ENCODE results near the gene CD22. TPM values are rescaled to one million over a fixed set of nuclear protein-coding genes. Genes with fewer than 3 reads are reported as not detected.

Gene CD22
- polyA plus RNA-seq, 1 donor from 2014 or later = not detected

DNA sequence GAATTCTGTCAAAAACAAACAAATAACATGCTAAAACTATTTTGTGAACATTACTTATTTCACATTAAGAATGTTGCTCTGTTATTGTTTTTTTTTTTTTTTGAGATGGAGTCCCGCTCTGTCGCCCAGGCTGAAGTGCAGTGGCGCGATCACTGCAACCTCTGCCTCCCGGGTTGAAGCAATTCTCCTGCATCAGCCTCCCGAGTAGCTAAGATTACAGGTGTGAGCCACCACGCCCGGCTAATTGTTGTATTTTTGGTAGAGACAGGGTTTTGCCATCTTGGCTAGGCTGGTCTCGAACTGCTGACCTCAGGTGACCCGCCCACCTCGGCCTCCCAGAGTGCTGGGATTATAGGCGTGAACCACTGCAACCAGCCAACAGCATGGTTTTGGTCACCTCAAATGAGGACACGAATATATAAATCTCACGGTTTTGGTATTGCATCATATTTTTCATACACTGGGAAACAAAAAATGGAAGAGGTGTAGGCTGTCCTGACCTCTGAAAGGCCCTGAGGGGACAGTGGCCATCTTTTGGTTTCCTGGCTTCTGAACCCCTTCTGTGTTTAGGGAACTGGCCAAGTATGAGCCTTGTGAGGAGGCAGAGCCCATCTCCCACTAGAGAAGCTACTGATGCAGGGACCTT, 67.4 kb downstream of the CD22 start:
- Histone ChIP-seq H3K27me3 (ENCODE audit: insufficient read depth, low read depth, low read length) (no peaks in the 10 kb centered on the region), H3K36me3 (ENCODE audit: insufficient read depth, low read length) (no peaks in the 10 kb centered on the region), H3K9ac (ENCODE audit: low read length) (no peak overlapping the region), H3K9me2 (ENCODE audit: insufficient read depth, low read length) (no peaks in the 10 kb centered on the region), H3F3A (ENCODE audit: insufficient read depth, low read length, poor library complexity, severe bottlenecking) (no peaks in the 10 kb centered on the region), H3K27ac (ENCODE audit: low read length) (no peak overlapping the region), H3K4me2 (ENCODE audit: low read length) (no peak overlapping the region), H2AFZ (ENCODE audit: low read depth, low read length) (no peak overlapping the region), H3K4me3 (ENCODE audit: low read length) (no peak overlapping the region), H3K9me3 (ENCODE audit: low read length) (no peaks in the 10 kb centered on the region), H4K20me1 (ENCODE audit: insufficient read depth) (no peaks in the 10 kb centered on the region), H3K79me2 (replicated peaks; ENCODE audit: insufficient read depth, low read length) (no peaks in the 10 kb centered on the region)
- TF ChIP-seq, protein P1, sequence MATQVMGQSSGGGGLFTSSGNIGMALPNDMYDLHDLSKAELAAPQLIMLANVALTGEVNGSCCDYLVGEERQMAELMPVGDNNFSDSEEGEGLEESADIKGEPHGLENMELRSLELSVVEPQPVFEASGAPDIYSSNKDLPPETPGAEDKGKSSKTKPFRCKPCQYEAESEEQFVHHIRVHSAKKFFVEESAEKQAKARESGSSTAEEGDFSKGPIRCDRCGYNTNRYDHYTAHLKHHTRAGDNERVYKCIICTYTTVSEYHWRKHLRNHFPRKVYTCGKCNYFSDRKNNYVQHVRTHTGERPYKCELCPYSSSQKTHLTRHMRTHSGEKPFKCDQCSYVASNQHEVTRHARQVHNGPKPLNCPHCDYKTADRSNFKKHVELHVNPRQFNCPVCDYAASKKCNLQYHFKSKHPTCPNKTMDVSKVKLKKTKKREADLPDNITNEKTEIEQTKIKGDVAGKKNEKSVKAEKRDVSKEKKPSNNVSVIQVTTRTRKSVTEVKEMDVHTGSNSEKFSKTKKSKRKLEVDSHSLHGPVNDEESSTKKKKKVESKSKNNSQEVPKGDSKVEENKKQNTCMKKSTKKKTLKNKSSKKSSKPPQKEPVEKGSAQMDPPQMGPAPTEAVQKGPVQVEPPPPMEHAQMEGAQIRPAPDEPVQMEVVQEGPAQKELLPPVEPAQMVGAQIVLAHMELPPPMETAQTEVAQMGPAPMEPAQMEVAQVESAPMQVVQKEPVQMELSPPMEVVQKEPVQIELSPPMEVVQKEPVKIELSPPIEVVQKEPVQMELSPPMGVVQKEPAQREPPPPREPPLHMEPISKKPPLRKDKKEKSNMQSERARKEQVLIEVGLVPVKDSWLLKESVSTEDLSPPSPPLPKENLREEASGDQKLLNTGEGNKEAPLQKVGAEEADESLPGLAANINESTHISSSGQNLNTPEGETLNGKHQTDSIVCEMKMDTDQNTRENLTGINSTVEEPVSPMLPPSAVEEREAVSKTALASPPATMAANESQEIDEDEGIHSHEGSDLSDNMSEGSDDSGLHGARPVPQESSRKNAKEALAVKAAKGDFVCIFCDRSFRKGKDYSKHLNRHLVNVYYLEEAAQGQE (IDR thresholded peaks at IDR 0.05; ENCODE audit: borderline replicate concordance) = no peak
- TF ChIP-seq RAD21 (conservative IDR thresholded peaks at IDR 0.05) = no peak
- TF ChIP-seq, protein P2, sequence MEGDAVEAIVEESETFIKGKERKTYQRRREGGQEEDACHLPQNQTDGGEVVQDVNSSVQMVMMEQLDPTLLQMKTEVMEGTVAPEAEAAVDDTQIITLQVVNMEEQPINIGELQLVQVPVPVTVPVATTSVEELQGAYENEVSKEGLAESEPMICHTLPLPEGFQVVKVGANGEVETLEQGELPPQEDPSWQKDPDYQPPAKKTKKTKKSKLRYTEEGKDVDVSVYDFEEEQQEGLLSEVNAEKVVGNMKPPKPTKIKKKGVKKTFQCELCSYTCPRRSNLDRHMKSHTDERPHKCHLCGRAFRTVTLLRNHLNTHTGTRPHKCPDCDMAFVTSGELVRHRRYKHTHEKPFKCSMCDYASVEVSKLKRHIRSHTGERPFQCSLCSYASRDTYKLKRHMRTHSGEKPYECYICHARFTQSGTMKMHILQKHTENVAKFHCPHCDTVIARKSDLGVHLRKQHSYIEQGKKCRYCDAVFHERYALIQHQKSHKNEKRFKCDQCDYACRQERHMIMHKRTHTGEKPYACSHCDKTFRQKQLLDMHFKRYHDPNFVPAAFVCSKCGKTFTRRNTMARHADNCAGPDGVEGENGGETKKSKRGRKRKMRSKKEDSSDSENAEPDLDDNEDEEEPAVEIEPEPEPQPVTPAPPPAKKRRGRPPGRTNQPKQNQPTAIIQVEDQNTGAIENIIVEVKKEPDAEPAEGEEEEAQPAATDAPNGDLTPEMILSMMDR (IDR thresholded peaks at IDR 0.05; ENCODE audit: poor library complexity, severe bottlenecking) = no peak
- no peak for TF ChIP-seq EZH2 (IDR thresholded peaks at IDR 0.05; ENCODE audit: borderline replicate concordance, insufficient read depth, low read length, poor library complexity, severe bottlenecking)
- TF ChIP-seq MXI1 (conservative IDR thresholded peaks at IDR 0.05; ENCODE audit: poor library complexity, severe bottlenecking) = no peak
- TF ChIP-seq EP300 (conservative IDR thresholded peaks at IDR 0.05; ENCODE audit: poor library complexity, severe bottlenecking) = no peak
- no peak for TF ChIP-seq TAF1 (IDR thresholded peaks at IDR 0.05; ENCODE audit: low read depth)
- no peak for TF ChIP-seq POLR2AphosphoS5 (IDR thresholded peaks at IDR 0.05)
- TF ChIP-seq SMC3 (conservative IDR thresholded peaks at IDR 0.05; ENCODE audit: poor library complexity) = no peak

Other genes with a start within 250 kb of the CD22 start
- not detected in 2 replicates for gene FXYD3, start 213.4 kb upstream of the CD22 start, polyA plus RNA-seq
- 0.63 and 3.1 TPM in 2 replicates for gene LGI4, start 194.1 kb upstream of the CD22 start, polyA plus RNA-seq
- not detected in 2 replicates for gene FXYD1, start 190.4 kb upstream of the CD22 start, polyA plus RNA-seq
- 35.7 and 37.6 TPM in 2 replicates for gene FXYD7, start 185.9 kb upstream of the CD22 start, polyA plus RNA-seq
- not detected in 2 replicates for gene FXYD5, start 174.5 kb upstream of the CD22 start, polyA plus RNA-seq
- not detected in 2 replicates for gene FAM187B, start 100.4 kb upstream of the CD22 start, polyA plus RNA-seq
- not detected in 2 replicates for gene LSR, start 80.2 kb upstream of the CD22 start, polyA plus RNA-seq
- gene USF2, start 60.2 kb upstream of the CD22 start, polyA plus RNA-seq = 104 and 107 TPM in 2 replicates
- not detected in 2 replicates for gene HAMP, start 46.7 kb upstream of the CD22 start, polyA plus RNA-seq
- gene MAG, start 37.0 kb upstream of the CD22 start, polyA plus RNA-seq = not detected in 2 replicates
- gene FFAR1, start 18.7 kb downstream of the CD22 start, polyA plus RNA-seq = not detected in 2 replicates
- gene FFAR3, start 29.3 kb downstream of the CD22 start, polyA plus RNA-seq = not detected in 2 replicates
- gene GPR42, start 41.9 kb downstream of the CD22 start, polyA plus RNA-seq = not detected in 2 replicates
- gene FFAR2, start 119.1 kb downstream of the CD22 start, polyA plus RNA-seq = not detected in 2 replicates
- gene KRTDAP, start 161.3 kb downstream of the CD22 start, polyA plus RNA-seq = not detected in 2 replicates
- not detected in 2 replicates for gene DMKN, start 184.5 kb downstream of the CD22 start, polyA plus RNA-seq
- not detected in 2 replicates for gene SBSN, start 199.1 kb downstream of the CD22 start, polyA plus RNA-seq
- gene GAPDHS, start 204.3 kb downstream of the CD22 start, polyA plus RNA-seq = not detected in 2 replicates
- gene TMEM147, start 216.4 kb downstream of the CD22 start, polyA plus RNA-seq = 106 and 108 TPM in 2 replicates
- 0.34 TPM in 1 of 2 replicates, not detected in the other for gene ATP4A, start 234.5 kb downstream of the CD22 start, polyA plus RNA-seq

Data from neural cell (in vitro differentiated cells).